Measurements from ENCODE around the gene CXCL5.
"Not testable (repeated sequence)": the region's sequence is repeated elsewhere in the genome, so short reads cannot be mapped to it uniquely, and the experiment has no call there.

The CXCL5 gene

GRCh38 chr4:74014332-74014731, 15.9 kb upstream of the CXCL5 start:
- no peak for DNase-seq

GRCh38 chr4:74013264-74013663, 14.8 kb upstream of the CXCL5 start:
- no peak for DNase-seq

- no peak for DNase-seq
Measured at GRCh38 chr4:74012130-74012529, 13.7 kb upstream of the CXCL5 start.

GRCh38 chr4:74009307-74009706, 10.8 kb upstream of the CXCL5 start:
- no peak for DNase-seq

- DNase-seq, result no peak
Measured at GRCh38 chr4:74006009-74006476, 7.6 kb upstream of the CXCL5 start.

GRCh38 chr4:74005528-74005927, 7.1 kb upstream of the CXCL5 start:
- no peak for DNase-seq

GRCh38 chr4:74004668-74005067, 6.2 kb upstream of the CXCL5 start:
- no peak for DNase-seq

GRCh38 chr4:74000301-74000700, 1.8 kb upstream of the CXCL5 start:
- no peak for DNase-seq

- DNase-seq, result no peak
Measured at GRCh38 chr4:73992050-73992449, 6.4 kb downstream of the CXCL5 start.

- no peak for DNase-seq
Measured at GRCh38 chr4:73991742-73992000, 6.8 kb downstream of the CXCL5 start.

- no peak for DNase-seq
Measured at GRCh38 chr4:73990988-73991741, 7.3 kb downstream of the CXCL5 start.

- DNase-seq, result no peak
Measured at GRCh38 chr4:73989928-73990327, 8.5 kb downstream of the CXCL5 start.

- no peak for DNase-seq
Measured at GRCh38 chr4:73989031-73989430, 9.4 kb downstream of the CXCL5 start.

GRCh38 chr4:73988061-73988460, 10.4 kb downstream of the CXCL5 start, which contains the start of gene PPBP:
TSS of gene PPBP (minus strand) at chr4:73988190. CDS start at chr4:73988103, 87 bp downstream.
- DNase-seq, result no peak

GRCh38 chr4:73985528-73985852, 13.0 kb downstream of the CXCL5 start:
- no peak for DNase-seq

GRCh38 chr4:73984736-73985527, 13.5 kb downstream of the CXCL5 start:
- DNase-seq, result no peak

GRCh38 chr4:73981175-73981574, 17.3 kb downstream of the CXCL5 start:
- DNase-seq, result not testable (repeated sequence)

- no peak for DNase-seq
Measured at GRCh38 chr4:73979407-73979957, 19.0 kb downstream of the CXCL5 start.

- no peak for DNase-seq
Measured at GRCh38 chr4:73978886-73979285, 19.6 kb downstream of the CXCL5 start.

GRCh38 chr4:73976716-73977115, 21.8 kb downstream of the CXCL5 start:
- no peak for DNase-seq

GRCh38 chr4:73976217-73976616, 22.3 kb downstream of the CXCL5 start:
- no peak for DNase-seq

- no peak for DNase-seq
Measured at GRCh38 chr4:73974352-73974751, 24.1 kb downstream of the CXCL5 start.

- no peak for DNase-seq
Measured at GRCh38 chr4:73970945-73971344, 27.5 kb downstream of the CXCL5 start.

- no peak for DNase-seq
Measured at GRCh38 chr4:73970011-73970410, 28.5 kb downstream of the CXCL5 start.
